RWPE1 (cell line): ENCODE data around the gene RARG.

Source experiments
- CTCF ChIA-PET: fragments of 350-600 bp; sonication (Branson Sonifier 250); formaldehyde crosslinking; extraction: SDS; loops from one replicate; lab custom pipeline; 2021; lab: Yijun Ruan, JAX
- POLR2A ChIA-PET: fragments of 400-600 bp; formaldehyde crosslinking; extraction: SDS; loops from one replicate; lab custom pipeline; 2020; ENCODE audit warnings: antibody characterized with exemption; ENCODE audit not compliant: low non-redundant PET; lab: Yijun Ruan, JAX
- DNase-seq: peaks from one replicate; pipeline ENCODE4 v3.0.0; 2012; ENCODE audit warnings: low spot score
- H3K27ac ChIP-seq: fragments of 450-650 bp; 2 replicates; pipeline ENCODE4 v1.5.1; 2017
- CTCF ChIP-seq: fragments of 450-650 bp; conservative IDR thresholded peaks from 2 replicates; pipeline ENCODE4 v1.5.1; 2017; ENCODE audit warnings: low read depth, mild to moderate bottlenecking

Gene RARG

GRCh38 chr12:53236443-53237111 lies 4.6 kb upstream of the RARG start:
- peak overlapping the region; percentile 49 for H3K27ac ChIP-seq
- no peak for DNase-seq
- no peak for TF ChIP-seq CTCF
- POLR2A ChIA-PET = no interaction called here
- CTCF ChIA-PET = interaction anchor here (0.9 kb wide), 1 partner anchor 15 kb away, joined by 3 read pairs; a partner anchor contains a TSS

DNA sequence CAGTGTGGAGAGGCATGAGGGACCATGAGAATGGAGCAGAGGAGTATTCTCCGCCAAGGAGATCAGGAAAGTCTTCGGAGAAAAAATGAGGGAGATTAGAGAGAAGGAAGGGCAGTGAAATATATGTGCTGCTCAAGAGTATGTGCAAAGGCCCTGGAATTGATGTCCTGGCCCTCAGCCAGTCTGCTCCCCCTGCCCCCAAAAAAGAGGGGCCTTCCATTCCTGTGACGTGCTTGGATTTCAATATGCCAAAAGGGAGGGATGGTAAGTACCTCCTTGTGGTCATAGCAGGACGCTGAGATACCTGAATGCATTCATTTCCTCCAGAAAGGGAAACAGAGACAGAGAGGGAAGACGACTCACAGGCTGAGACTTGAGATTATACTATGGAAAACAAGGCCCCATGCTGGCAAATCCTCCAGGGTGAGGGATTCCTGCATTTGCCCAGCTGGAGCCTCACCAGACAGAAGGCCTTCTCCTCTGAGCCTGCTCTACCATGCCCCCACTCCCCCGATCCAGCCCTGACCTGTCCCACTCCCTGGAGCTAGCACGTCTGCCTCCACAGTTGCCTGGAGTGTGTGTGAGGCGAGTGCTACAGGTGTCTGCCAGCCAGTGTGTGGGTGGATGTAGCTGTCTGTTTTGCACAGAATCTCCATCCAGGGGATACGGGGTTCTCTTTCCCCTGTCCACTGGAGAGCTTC lies 3.9 kb upstream of the RARG start:
- DNase-seq = no peak
- no peak for TF ChIP-seq CTCF
- ChIA-PET CTCF (interaction anchor here (0.9 kb wide), 1 partner anchor 15 kb away, joined by 3 read pairs; a partner anchor contains a TSS), POLR2A (no interaction called here)
- H3K27ac ChIP-seq = peak overlapping the region; percentile 49

DNA sequence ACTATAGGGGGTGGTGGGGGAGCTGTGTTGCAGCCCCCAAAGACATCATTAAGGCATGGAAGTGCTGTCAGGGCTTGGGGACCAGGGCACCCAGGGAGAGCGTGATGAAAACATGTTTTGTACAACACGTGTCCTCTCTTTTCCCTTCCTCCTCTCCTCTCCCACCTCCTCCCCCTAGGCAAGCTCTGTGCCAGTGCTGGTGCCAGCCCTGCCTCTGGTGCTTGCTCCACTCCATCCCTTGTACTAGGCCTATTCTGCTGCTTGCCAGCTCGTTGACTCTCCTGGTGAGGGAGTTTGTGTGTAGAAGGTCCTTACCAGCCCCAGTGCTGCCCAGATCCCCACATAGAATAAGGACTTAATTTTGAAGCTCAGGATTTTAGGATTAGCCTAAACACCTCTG lies 3.2 kb upstream of the RARG start:
- no peak for TF ChIP-seq CTCF
- no peak for DNase-seq
- ChIA-PET CTCF (no interaction called here), POLR2A (no interaction called here)
- peak overlapping the region; percentile 98 for H3K27ac ChIP-seq

DNA sequence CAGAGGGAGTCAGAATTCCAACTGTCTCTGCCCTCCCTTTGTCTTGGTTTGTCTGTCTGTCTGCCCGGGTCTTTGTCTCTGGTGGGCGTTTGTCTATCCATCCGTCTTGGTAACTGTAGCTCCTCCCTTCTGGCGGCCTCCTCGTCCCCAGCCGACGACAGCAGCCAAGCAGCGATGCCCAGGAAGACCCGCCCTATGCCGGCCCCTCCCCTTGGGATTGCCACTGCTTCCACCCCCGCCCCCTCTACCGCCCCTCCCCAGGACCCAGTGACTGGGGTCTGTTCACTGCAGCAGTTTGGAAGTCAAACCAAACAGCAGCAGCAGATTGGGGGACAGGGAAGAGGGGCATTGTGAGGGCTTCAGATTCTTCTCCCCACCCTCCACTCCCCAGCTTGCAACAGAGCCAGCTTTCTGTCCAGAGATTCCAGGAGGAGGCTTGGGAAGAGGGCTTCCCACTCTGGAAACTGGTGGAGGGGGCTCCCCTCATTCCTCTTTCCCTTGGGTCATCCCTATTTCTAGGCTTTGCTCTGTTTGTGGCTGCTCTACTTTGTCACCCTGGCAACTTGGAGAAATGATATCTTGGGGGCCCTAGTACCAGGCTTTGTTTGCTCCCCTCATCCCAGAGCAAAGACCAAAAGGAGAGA lies 2.4 kb upstream of the RARG start:
- ChIA-PET POLR2A (no interaction called here), CTCF (no interaction called here)
- DNase-seq = no peak
- peak overlapping the region; percentile 98 for H3K27ac ChIP-seq
- no peak for TF ChIP-seq CTCF

DNA sequence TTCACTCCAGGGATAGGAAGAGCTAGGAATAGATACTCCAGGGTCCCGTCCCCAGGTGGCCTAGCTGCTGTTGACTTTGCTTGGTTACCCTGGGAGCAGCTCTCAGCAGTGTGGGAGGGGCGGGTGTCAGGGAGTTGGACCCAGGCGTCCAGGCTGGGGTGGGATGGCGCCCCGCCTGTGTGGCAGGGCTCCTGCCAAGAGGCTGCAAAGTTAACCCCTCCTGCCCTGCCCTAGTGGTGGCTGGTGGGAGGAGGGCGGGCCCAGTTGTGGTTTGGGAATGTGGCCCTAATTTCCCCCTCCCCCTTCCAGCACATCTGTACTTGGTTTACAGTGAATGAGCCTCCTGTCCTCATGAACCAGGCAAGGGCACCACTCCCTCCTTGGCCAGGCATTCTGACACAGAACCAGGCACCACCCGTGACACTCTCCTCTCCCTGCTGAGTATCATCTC lies 1.7 kb upstream of the RARG start:
- ChIA-PET POLR2A (no interaction called here), CTCF (interaction anchor here (0.7 to 0.9 kb wide), 5 partner anchors 14 to 54 kb away, joined by 3 to 5 read pairs (median 3); partner anchors contain the start of gene ZNF740)
- peak overlapping the region; percentile 98 for H3K27ac ChIP-seq
- no peak for TF ChIP-seq CTCF
- no peak for DNase-seq
